Bronchial epithelial cell (primary cell): ENCODE results near the gene NUFIP2. TPM values are rescaled to one million over a fixed set of nuclear protein-coding genes. Genes with fewer than 3 reads are reported as not detected.

Source experiments
- DNase-seq: peaks from one replicate; pipeline ENCODE4 v3.0.0-alpha.2; 2010; ENCODE audit warnings: low read depth
- FAIRE-seq: peaks from 2 replicates; lab custom pipeline; 2011; peaks lifted over from hg19 to GRCh38; lab: Jason Lieb, UNC
- H3K27me3 ChIP-seq: 2 replicates; pipeline ENCODE4 v1.5.1; 2011; ENCODE audit warnings: low read length; ENCODE audit not compliant: control insufficient read depth, insufficient read depth
- H3K36me3 ChIP-seq: 2 replicates; pipeline ENCODE4 v1.5.1; 2011; ENCODE audit warnings: low read length; ENCODE audit not compliant: control insufficient read depth, insufficient read depth
- H3K4me3 ChIP-seq: 2 replicates; pipeline ENCODE4 v1.5.1; 2011; ENCODE audit warnings: mild to moderate bottlenecking, low read depth, low read length, control low read depth
- CTCF ChIP-seq: IDR thresholded peaks from 2 replicates; pipeline ENCODE4 v1.5.1; 2011; ENCODE audit warnings: mild to moderate bottlenecking, moderate library complexity, low read length, control low read depth, inconsistent platforms; ENCODE audit not compliant: insufficient read depth, severe bottlenecking
- total RNA-seq: library from RNA; depleted of rRNA; stranded (reverse); fragments of >200 nt; gene quantifications from 2 replicates; pipeline ENCODE4 v1.2.1, GENCODE V29; 2014

NUFIP2 gene
- total RNA-seq, 1 donor from 2014 or later = 26.9 TPM

- peaks cover 9% of the 10 kb centered on the region for H3K36me3 ChIP-seq
- no peaks in the 10 kb centered on the region for H3K27me3 ChIP-seq
- H3K4me3 ChIP-seq = no peak overlapping the region
- no peak for TF ChIP-seq CTCF
- DNase-seq (no peak), FAIRE-seq (no peak)
Observed at GRCh38 chr17:29263916-29264315, 30.0 kb downstream of the NUFIP2 start.

GRCh38 chr17:29257756-29258155 is 36.2 kb downstream of the NUFIP2 start:
- FAIRE-seq = no peak
- no peak for DNase-seq
- no peak overlapping the region for H3K4me3 ChIP-seq
- no peaks in the 10 kb centered on the region for H3K27me3 ChIP-seq
- no peak for TF ChIP-seq CTCF
- H3K36me3 ChIP-seq = peaks cover 4% of the 10 kb centered on the region

GRCh38 chr17:29256735-29257466 is 37.0 kb downstream of the NUFIP2 start:
- Histone ChIP-seq H3K27me3 (no peaks in the 10 kb centered on the region), H3K4me3 (no peak overlapping the region), H3K36me3 (peaks cover 3% of the 10 kb centered on the region)
- DNase-seq (no peak), FAIRE-seq (peak; percentile 60)
- no peak for TF ChIP-seq CTCF

GRCh38 chr17:29255926-29256522 is 37.9 kb downstream of the NUFIP2 start:
- DNase-seq = no peak
- peaks cover 3% of the 10 kb centered on the region for H3K36me3 ChIP-seq
- FAIRE-seq = no peak
- no peak overlapping the region for H3K4me3 ChIP-seq
- TF ChIP-seq CTCF = no peak
- H3K27me3 ChIP-seq = no peaks in the 10 kb centered on the region

- H3K4me3 ChIP-seq = no peak overlapping the region
- DNase-seq = no peak
- no peaks in the 10 kb centered on the region for H3K36me3 ChIP-seq
- no peak for FAIRE-seq
- no peak for TF ChIP-seq CTCF
- H3K27me3 ChIP-seq = no peaks in the 10 kb centered on the region
Observed at GRCh38 chr17:29253037-29253436, 40.9 kb downstream of the NUFIP2 start.
